ENCODE data around the gene DBNDD1.
A peak's percentile ranks its signal among the peaks of the same experiment; 100 is the strongest.

The DBNDD1 gene

DNA sequence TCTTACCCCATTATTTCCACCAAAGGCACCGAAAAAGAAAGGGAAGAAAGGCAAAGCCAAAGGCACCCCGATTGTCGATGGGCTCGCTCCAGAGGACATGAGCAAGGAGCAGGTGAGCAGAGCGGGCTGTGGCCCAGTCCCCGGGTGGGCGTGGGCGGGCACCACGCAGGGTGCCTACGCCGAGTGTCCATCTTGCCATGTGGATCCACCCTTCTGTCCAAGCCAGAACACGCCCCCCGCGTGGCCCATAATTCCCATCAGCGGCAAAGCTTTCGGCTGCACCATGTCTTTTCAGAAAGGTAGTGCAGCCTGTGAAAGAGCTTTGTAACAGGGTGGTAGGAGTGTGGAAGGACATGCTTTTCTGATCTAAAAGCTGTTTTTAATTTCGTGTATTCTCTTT is 8.4 kb upstream of the DBNDD1 start:
- no peak for TF ChIP-seq GATA3 (IDR thresholded peaks at IDR 0.05; ENCODE audit: low read depth, low read length)
- no peak for TF ChIP-seq GATA2 (IDR thresholded peaks at IDR 0.05; ENCODE audit: low read depth, low read length)

- TF ChIP-seq GATA3 (IDR thresholded peaks at IDR 0.05; ENCODE audit: low read depth, low read length) (no peak), GATA2 (IDR thresholded peaks at IDR 0.05; ENCODE audit: low read depth, low read length) (no peak)
These were observed 6.9 kb upstream of the DBNDD1 start for GRCh38 chr16:90026135-90026534.

DNA sequence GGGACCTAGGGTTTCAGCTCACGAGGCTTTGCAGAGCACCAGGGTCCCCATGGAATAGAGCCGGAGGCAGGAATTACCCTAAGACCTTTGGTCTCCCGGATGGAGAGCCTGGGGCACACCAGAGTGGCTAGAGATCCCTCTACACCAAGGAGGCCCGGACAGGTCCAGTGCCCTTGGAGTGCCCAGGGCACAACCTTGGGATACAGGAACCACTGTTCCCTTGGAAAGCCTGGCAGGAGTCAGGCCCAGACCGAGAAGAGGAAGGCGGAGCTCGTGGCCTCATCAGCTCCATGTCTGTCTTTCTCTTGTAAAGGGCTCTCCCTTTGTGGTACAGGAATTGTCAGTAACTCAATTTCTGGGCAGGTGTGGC is 3.8 kb upstream of the DBNDD1 start:
- TF ChIP-seq GATA3 (IDR thresholded peaks at IDR 0.05; ENCODE audit: low read depth, low read length) = no peak
- TF ChIP-seq GATA2 (IDR thresholded peaks at IDR 0.05; ENCODE audit: low read depth, low read length) = no peak

- TF ChIP-seq GATA3 (IDR thresholded peaks at IDR 0.05; ENCODE audit: low read depth, low read length) = no peak; the same call in 1 of the 2 replicates
- TF ChIP-seq GATA2 (IDR thresholded peaks at IDR 0.05; ENCODE audit: low read depth, low read length) = peak; percentile 89
These were observed 3.2 kb upstream of the DBNDD1 start for GRCh38 chr16:90022209-90023077.

DNA sequence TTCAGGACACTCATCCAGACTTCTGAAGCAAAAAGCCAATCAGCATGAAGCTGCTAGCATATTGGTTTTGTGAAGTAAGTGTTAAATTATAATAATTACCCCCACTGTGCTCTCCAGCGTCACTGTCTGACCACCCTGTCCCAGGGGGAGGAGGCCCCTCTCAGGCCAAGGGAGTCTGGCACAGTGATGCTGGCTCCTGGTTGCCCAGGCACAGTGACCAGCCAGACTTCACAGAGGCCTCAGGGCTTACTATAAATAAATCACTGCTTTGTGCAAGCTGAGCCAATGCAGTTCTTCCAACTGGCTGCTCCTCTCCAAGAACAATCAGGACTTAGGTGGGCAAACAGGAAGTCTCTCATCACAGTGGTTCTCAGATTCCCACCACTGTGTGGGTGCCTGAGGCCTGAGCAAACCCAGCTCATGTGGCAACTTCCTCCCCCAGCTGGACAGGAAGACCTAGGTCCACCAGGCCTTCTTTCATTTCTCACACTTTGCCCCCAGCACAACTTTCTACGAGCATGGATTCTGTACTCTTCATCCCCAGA is 1.7 kb upstream of the DBNDD1 start:
- TF ChIP-seq GATA3 (IDR thresholded peaks at IDR 0.05; ENCODE audit: low read depth, low read length) (no peak), GATA2 (IDR thresholded peaks at IDR 0.05; ENCODE audit: low read depth, low read length) (no peak)

DNA sequence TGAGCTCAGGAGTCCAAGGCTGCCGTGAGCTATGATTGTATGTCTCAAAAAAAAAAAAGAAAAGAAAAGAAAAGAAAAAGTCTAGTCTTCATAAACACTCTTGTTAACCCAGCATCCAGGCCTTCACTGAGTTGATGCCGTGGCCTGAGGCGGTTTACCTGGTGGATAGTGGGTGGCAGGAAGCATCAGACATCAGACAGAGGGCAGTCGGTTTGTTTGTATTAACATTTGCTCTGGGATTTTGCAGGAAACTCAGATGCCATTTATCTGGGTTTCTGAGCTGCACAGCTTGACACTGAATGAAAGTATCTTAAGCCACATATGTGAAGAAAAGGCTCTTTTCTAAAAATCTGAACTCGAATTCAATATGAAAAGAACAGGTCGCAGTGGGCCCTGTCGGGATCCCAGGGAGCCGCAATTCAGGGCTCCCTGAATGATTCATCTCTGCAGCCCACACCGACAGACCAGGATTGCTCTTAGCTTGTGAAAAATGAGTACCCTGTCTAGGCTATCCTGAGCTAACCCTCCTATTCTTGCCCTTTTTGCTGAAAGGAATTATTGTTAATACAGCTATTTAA is 1.1 kb upstream of the DBNDD1 start:
- no peak for TF ChIP-seq GATA3 (IDR thresholded peaks at IDR 0.05; ENCODE audit: low read depth, low read length)
- TF ChIP-seq GATA2 (IDR thresholded peaks at IDR 0.05; ENCODE audit: low read depth, low read length) = no peak

GRCh38 chr16:90019543-90020259 is 445 bp upstream of the DBNDD1 start:
- TF ChIP-seq GATA2 (IDR thresholded peaks at IDR 0.05; ENCODE audit: low read depth, low read length) (no peak), GATA3 (IDR thresholded peaks at IDR 0.05; ENCODE audit: low read depth, low read length) (no peak)

DNA sequence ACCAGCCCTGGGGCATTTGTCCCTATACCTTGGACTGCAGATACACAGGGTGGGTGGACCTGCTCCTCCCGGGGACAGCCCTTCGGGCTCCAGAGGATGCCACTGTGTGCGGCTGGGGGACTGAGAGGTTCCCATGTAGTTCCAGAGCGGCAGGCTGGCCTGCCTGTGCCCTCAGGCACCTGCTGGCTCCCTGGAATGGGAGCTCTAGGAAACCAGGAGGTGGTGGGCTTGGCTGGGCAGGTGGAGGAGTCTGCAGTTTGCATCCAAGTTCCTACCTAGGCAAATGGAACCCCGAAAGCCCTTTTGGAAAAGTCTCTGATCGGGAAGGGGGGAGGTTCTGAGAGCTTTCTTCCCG is 982 bp downstream of the DBNDD1 start:
- TF ChIP-seq GATA2 (IDR thresholded peaks at IDR 0.05; ENCODE audit: low read depth, low read length) (no peak), GATA3 (IDR thresholded peaks at IDR 0.05; ENCODE audit: low read depth, low read length) (no peak)

DNA sequence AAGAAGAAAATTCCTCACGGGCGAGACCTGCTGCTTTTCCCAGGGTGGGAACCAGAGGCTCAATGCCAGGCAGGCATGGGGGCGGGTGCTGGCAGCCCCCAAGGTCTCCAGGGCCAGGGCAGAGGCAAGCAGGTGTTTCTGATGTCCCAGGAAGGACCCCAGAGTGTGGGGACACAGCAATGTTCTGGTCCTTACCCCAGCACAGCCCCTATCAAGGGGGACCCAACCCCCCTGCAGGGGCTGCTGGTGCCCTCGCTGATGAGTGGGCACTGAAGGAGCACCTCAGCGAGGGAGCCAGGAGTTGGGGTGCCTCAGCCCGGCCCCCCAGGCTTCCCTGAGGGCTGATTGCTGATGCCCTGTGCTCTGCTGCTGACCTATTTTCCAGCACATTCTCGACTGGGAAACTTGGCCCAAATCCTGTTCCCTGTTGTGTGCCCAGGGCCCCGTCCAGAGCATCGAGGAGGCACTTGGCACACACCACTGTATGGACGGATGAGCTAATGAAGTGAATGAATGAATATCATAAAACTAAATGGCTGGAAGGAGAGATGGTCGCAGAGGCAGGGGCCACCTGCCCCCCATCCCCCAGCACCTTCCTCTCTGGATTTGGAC is 2.8 kb downstream of the DBNDD1 start:
- TF ChIP-seq GATA2 (IDR thresholded peaks at IDR 0.05; ENCODE audit: low read depth, low read length) (no peak), GATA3 (IDR thresholded peaks at IDR 0.05; ENCODE audit: low read depth, low read length) (no peak)

GRCh38 chr16:90015586-90016338 is 3.5 kb downstream of the DBNDD1 start:
- TF ChIP-seq GATA2 (IDR thresholded peaks at IDR 0.05; ENCODE audit: low read depth, low read length) = no peak
- TF ChIP-seq GATA3 (IDR thresholded peaks at IDR 0.05; ENCODE audit: low read depth, low read length) = no peak

- no peak for TF ChIP-seq GATA3 (IDR thresholded peaks at IDR 0.05; ENCODE audit: low read depth, low read length)
- TF ChIP-seq GATA2 (IDR thresholded peaks at IDR 0.05; ENCODE audit: low read depth, low read length) = no peak
These were observed 6.1 kb downstream of the DBNDD1 start for GRCh38 chr16:90012991-90013745.

DNA sequence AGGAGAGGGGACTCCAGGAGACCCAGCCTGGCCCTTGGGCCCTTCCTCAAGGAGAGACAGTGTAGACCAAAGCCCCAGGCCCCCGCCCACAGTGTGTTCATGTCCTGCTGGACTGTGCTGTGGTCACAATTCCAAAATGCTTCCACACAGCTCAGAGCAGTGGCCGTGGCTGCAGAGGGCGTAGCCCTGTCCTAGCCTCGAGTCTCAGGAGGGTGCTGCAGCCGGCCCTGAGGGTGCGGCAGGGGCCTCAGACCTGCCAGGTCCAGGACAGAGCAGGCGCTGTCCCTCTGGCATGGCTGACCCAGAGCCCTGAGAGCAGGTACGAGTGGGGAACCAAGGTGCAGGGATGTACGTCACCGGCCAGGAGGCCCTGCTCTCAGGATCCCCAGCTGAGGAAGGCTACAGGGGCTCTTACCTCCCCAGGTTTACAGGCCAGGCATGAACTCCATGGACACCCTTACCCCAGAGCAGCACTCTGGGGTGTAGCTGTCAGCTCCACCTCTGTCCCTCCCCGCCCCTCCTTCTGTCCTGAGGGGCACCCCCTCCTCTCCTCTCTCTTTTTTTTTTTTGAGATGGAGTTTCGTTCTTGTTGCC is 7.3 kb downstream of the DBNDD1 start:
- no peak for TF ChIP-seq GATA3 (IDR thresholded peaks at IDR 0.05; ENCODE audit: low read depth, low read length)
- no peak for TF ChIP-seq GATA2 (IDR thresholded peaks at IDR 0.05; ENCODE audit: low read depth, low read length)

DNA sequence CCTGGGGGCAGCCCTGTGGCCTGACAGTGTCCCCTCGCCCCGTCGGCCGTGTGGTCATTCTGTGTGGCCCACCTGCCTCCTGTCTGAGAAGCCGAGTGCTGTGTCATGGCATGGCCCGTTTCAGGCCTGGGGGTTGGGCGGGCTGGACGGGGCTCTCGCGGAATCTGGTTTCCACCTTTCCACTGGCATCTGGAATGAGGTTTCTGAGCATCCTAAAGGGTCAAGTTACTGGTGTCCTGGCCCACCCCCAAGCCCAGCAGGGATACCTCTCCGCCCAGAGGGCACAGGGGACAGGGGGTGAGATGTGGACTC is 7.8 kb downstream of the DBNDD1 start:
- TF ChIP-seq GATA2 (IDR thresholded peaks at IDR 0.05; ENCODE audit: low read depth, low read length) (no peak), GATA3 (IDR thresholded peaks at IDR 0.05; ENCODE audit: low read depth, low read length) (no peak)

All from SH-SY5Y (cell line).